ENCODE measurements around the gene SEL1L. TPM values are rescaled to one million over a fixed set of nuclear protein-coding genes. Genes with fewer than 3 reads are reported as not detected.

The SEL1L gene
- total RNA-seq, 2 donors from 2014 or later, result 62.9 to 64.0 TPM

GRCh38 chr14:81485781-81486180 lies 47.9 kb downstream of the SEL1L start:
- no peak overlapping the region for H3K4me3 Mint-ChIP-seq
- no peak for DNase-seq
- no peaks in the 10 kb centered on the region for H3K27me3 ChIP-seq (ENCODE audit: control insufficient read depth, insufficient read depth, low read length, poor library complexity, severe bottlenecking)
- H3K9me3 Mint-ChIP-seq, result no peaks in the 10 kb centered on the region
- no peak overlapping the region for H3K4me3 ChIP-seq (ENCODE audit: low read length)
- no peaks in the 10 kb centered on the region for H3K27me3 Mint-ChIP-seq (ENCODE audit: insufficient read depth)
- H3K9me3 ChIP-seq (ENCODE audit: control insufficient read depth, low read length), result no peaks in the 10 kb centered on the region
- no peak overlapping the region for H3K27ac Mint-ChIP-seq
- no peak overlapping the region for H3K27ac ChIP-seq (ENCODE audit: low read depth, low read length)
- WGBS, 2 experiments (ENCODE audit: insufficient coverage in 1 of 2, insufficient read length in 1 of 2), result 100% methylated on average over 1 of the region's 1 CpG; no CpG with 5 or more reads in 1 of the 2 experiments
- no peak overlapping the region for H3K9ac ChIP-seq (ENCODE audit: extremely low read depth, low read length, poor library complexity, severe bottlenecking)
- H3K36me3 ChIP-seq (ENCODE audit: control insufficient read depth, insufficient read depth, low read length), result peaks cover 95% of the 10 kb centered on the region
- peaks cover 60% of the 10 kb centered on the region for H3K36me3 Mint-ChIP-seq (ENCODE audit: low read depth)
- no peaks in the 10 kb centered on the region for H3K4me1 ChIP-seq (ENCODE audit: control insufficient read depth, insufficient read depth, low read length)
- no peak for TF ChIP-seq CTCF (conservative IDR thresholded peaks at IDR 0.05)
- peaks cover 3% of the 10 kb centered on the region for H3K4me1 Mint-ChIP-seq

- Histone ChIP-seq H3K4me1 (ENCODE audit: control insufficient read depth, insufficient read depth, low read length) (no peaks in the 10 kb centered on the region), H3K27me3 (ENCODE audit: control insufficient read depth, insufficient read depth, low read length, poor library complexity, severe bottlenecking) (no peaks in the 10 kb centered on the region), H3K4me3 (ENCODE audit: low read length) (no peak overlapping the region), H3K9me3 (ENCODE audit: control insufficient read depth, low read length) (no peaks in the 10 kb centered on the region), H3K27ac (ENCODE audit: low read depth, low read length) (no peak overlapping the region), H3K36me3 (ENCODE audit: control insufficient read depth, insufficient read depth, low read length) (peaks cover 96% of the 10 kb centered on the region), H3K9ac (ENCODE audit: extremely low read depth, low read length, poor library complexity, severe bottlenecking) (no peak overlapping the region)
- Mint-ChIP-seq H3K27me3 (ENCODE audit: insufficient read depth) (no peaks in the 10 kb centered on the region), H3K27ac (no peak overlapping the region), H3K4me1 (peaks cover 3% of the 10 kb centered on the region), H3K9me3 (no peaks in the 10 kb centered on the region), H3K36me3 (ENCODE audit: low read depth) (peaks cover 58% of the 10 kb centered on the region), H3K4me3 (no peak overlapping the region)
- TF ChIP-seq CTCF (conservative IDR thresholded peaks at IDR 0.05), result no peak
- no peak for DNase-seq
- 97% methylated on average over 6 of the region's 7 CpGs; no CpG with 5 or more reads in 1 of the 2 experiments for WGBS, 2 experiments (ENCODE audit: insufficient coverage in 1 of 2, insufficient read length in 1 of 2)
These were observed 48.3 kb downstream of the SEL1L start for GRCh38 chr14:81485372-81485771.

- H3K36me3 Mint-ChIP-seq (ENCODE audit: low read depth), result peaks cover 58% of the 10 kb centered on the region
- H3K27ac Mint-ChIP-seq, result no peak overlapping the region
- H3K4me3 Mint-ChIP-seq, result no peak overlapping the region
- Histone ChIP-seq H3K4me1 (ENCODE audit: control insufficient read depth, insufficient read depth, low read length) (no peaks in the 10 kb centered on the region), H3K27me3 (ENCODE audit: control insufficient read depth, insufficient read depth, low read length, poor library complexity, severe bottlenecking) (no peaks in the 10 kb centered on the region), H3K27ac (ENCODE audit: low read depth, low read length) (no peak overlapping the region), H3K36me3 (ENCODE audit: control insufficient read depth, insufficient read depth, low read length) (peaks cover 93% of the 10 kb centered on the region), H3K4me3 (ENCODE audit: low read length) (no peak overlapping the region), H3K9me3 (ENCODE audit: control insufficient read depth, low read length) (no peaks in the 10 kb centered on the region), H3K9ac (ENCODE audit: extremely low read depth, low read length, poor library complexity, severe bottlenecking) (no peak overlapping the region)
- H3K27me3 Mint-ChIP-seq (ENCODE audit: insufficient read depth), result no peaks in the 10 kb centered on the region
- H3K4me1 Mint-ChIP-seq, result peaks cover 3% of the 10 kb centered on the region
- 88 to 95% methylated on average over 2 to 4 of the region's 4 CpGs for WGBS, 2 experiments (ENCODE audit: insufficient coverage in 1 of 2, insufficient read length in 1 of 2)
- no peak for DNase-seq
- no peaks in the 10 kb centered on the region for H3K9me3 Mint-ChIP-seq
- no peak for TF ChIP-seq CTCF (conservative IDR thresholded peaks at IDR 0.05)
These were observed 49.5 kb downstream of the SEL1L start for GRCh38 chr14:81484120-81484519.

Measured in endodermal cell (in vitro differentiated cells).